ENCODE results near the gene TIPIN. TPM values are rescaled to one million over a fixed set of nuclear protein-coding genes. Genes with fewer than 3 reads are reported as not detected.

Gene TIPIN
- polyA plus RNA-seq = 1 to 10 TPM; 6.3 to 7.7 TPM

GRCh38 chr15:66356359-66357236 lies at the start of gene TIPIN:
TIPIN (minus strand) TSS chr15:66356685; CDS start chr15:66352947, 3,738 bp downstream.
- Histone ChIP-seq H3K4me1 (ENCODE audit: control insufficient read depth in 2 of 2, insufficient read depth in 2 of 2, low read length in 1 of 2) (peaks cover 0 to 2% of the 10 kb centered on the region in 2 donors), H3K27me3 (ENCODE audit: control insufficient read depth in 1 of 2, insufficient read depth in 2 of 2, low read length in 2 of 2) (no peaks in the 10 kb centered on the region), H3K9me3 (ENCODE audit: control insufficient read depth in 2 of 2, insufficient read depth in 1 of 2, low read depth in 1 of 2, low read length in 1 of 2) (no peaks in the 10 kb centered on the region), H3K36me3 (ENCODE audit: control insufficient read depth in 2 of 2, insufficient read depth in 2 of 2, low read length in 1 of 2) (no peaks in the 10 kb centered on the region), H3K27ac (ENCODE audit: low read depth in 2 of 2, low read length in 1 of 2) (peak within 1 kb of the TSS; percentile 75 to 86), H3K4me3 (ENCODE audit: low read depth in 1 of 2, low read length in 2 of 2) (peak within 1 kb of the TSS; percentile 67 to 74)
- whole genome bisulfite sequencing, 2 donors = 7% methylated on average over 51 of the region's 51 CpGs

DNA sequence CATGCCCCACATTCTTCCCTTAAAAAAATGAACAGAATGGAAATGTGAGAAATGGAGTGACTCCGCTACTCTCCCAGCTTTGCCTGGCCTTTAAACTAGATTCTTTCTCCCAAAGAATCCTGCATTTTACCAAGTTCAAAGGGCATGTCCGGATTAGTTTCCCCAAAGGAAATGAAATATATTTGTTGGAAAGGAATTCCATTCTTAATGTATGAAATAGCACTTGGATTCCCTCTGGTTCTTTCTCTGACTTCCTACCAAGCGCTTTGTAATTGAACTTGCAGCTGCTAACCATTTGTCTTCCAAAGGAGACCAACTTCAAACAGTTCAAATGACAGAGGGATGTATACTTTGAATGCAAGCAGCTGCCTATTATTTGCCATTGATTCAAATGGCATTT lies 49.1 kb upstream of the TIPIN start:
- H3K36me3 ChIP-seq (ENCODE audit: control insufficient read depth in 2 of 2, insufficient read depth in 2 of 2, low read length in 1 of 2) = no peaks in the 10 kb centered on the region
- H3K9me3 ChIP-seq (ENCODE audit: control insufficient read depth in 2 of 2, insufficient read depth in 1 of 2, low read depth in 1 of 2, low read length in 1 of 2) = no peaks in the 10 kb centered on the region
- 61 to 69% methylated on average over 3 of the region's 3 CpGs for WGBS, 2 donors
- no peak overlapping the region for H3K27ac ChIP-seq (ENCODE audit: low read depth in 2 of 2, low read length in 1 of 2)
- H3K4me3 ChIP-seq (ENCODE audit: low read depth in 1 of 2, low read length in 2 of 2) = no peak overlapping the region
- H3K27me3 ChIP-seq (ENCODE audit: control insufficient read depth in 1 of 2, insufficient read depth in 2 of 2, low read length in 2 of 2) = no peaks in the 10 kb centered on the region
- H3K4me1 ChIP-seq (ENCODE audit: control insufficient read depth in 2 of 2, insufficient read depth in 2 of 2, low read length in 1 of 2) = peaks cover 0 to 2% of the 10 kb centered on the region in 2 donors

GRCh38 chr15:66405007-66405406 lies 48.5 kb upstream of the TIPIN start:
- 75 to 76% methylated on average over 2 of the region's 2 CpGs for WGBS, 2 donors
- Histone ChIP-seq H3K4me1 (ENCODE audit: control insufficient read depth in 2 of 2, insufficient read depth in 2 of 2, low read length in 1 of 2) (peaks cover 0 to 2% of the 10 kb centered on the region in 2 donors), H3K36me3 (ENCODE audit: control insufficient read depth in 2 of 2, insufficient read depth in 2 of 2, low read length in 1 of 2) (no peaks in the 10 kb centered on the region), H3K9me3 (ENCODE audit: control insufficient read depth in 2 of 2, insufficient read depth in 1 of 2, low read depth in 1 of 2, low read length in 1 of 2) (no peaks in the 10 kb centered on the region), H3K27ac (ENCODE audit: low read depth in 2 of 2, low read length in 1 of 2) (no peak overlapping the region), H3K4me3 (ENCODE audit: low read depth in 1 of 2, low read length in 2 of 2) (no peak overlapping the region), H3K27me3 (ENCODE audit: control insufficient read depth in 1 of 2, insufficient read depth in 2 of 2, low read length in 2 of 2) (no peaks in the 10 kb centered on the region)

GRCh38 chr15:66404532-66404931 lies 48.0 kb upstream of the TIPIN start:
- H3K9me3 ChIP-seq (ENCODE audit: control insufficient read depth in 2 of 2, insufficient read depth in 1 of 2, low read depth in 1 of 2, low read length in 1 of 2) = no peaks in the 10 kb centered on the region
- H3K4me1 ChIP-seq (ENCODE audit: control insufficient read depth in 2 of 2, insufficient read depth in 2 of 2, low read length in 1 of 2) = peaks cover 0 to 2% of the 10 kb centered on the region in 2 donors
- H3K27me3 ChIP-seq (ENCODE audit: control insufficient read depth in 1 of 2, insufficient read depth in 2 of 2, low read length in 2 of 2) = no peaks in the 10 kb centered on the region
- H3K27ac ChIP-seq (ENCODE audit: low read depth in 2 of 2, low read length in 1 of 2) = no peak overlapping the region
- H3K4me3 ChIP-seq (ENCODE audit: low read depth in 1 of 2, low read length in 2 of 2) = no peak overlapping the region
- 80 to 82% methylated on average over 7 of the region's 7 CpGs for WGBS, 2 donors
- H3K36me3 ChIP-seq (ENCODE audit: control insufficient read depth in 2 of 2, insufficient read depth in 2 of 2, low read length in 1 of 2) = no peaks in the 10 kb centered on the region

DNA sequence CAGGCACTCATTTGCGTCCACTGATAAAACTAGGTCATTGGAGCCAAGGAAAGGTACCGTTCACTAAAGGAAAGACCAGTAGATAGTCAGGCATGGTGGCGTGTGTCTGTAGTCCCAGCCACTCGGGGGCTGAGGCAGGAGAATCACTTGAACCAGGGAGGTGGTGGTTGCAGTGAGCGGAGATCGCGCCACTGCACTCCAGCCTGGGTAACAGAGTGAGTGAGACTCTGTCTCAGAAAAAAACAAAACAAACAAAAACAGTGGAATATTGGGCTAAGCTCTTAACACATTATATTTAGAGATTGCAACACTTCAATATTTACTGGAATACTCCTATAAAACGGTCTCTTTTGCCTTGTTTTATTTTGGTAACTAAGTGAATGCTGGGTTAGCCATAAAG lies 47.6 kb upstream of the TIPIN start:
- H3K27me3 ChIP-seq (ENCODE audit: control insufficient read depth in 1 of 2, insufficient read depth in 2 of 2, low read length in 2 of 2) = no peaks in the 10 kb centered on the region
- H3K9me3 ChIP-seq (ENCODE audit: control insufficient read depth in 2 of 2, insufficient read depth in 1 of 2, low read depth in 1 of 2, low read length in 1 of 2) = no peaks in the 10 kb centered on the region
- H3K36me3 ChIP-seq (ENCODE audit: control insufficient read depth in 2 of 2, insufficient read depth in 2 of 2, low read length in 1 of 2) = no peaks in the 10 kb centered on the region
- 83 to 91% methylated on average over 8 of the region's 8 CpGs for WGBS, 2 donors
- no peak overlapping the region for H3K4me3 ChIP-seq (ENCODE audit: low read depth in 1 of 2, low read length in 2 of 2)
- H3K27ac ChIP-seq (ENCODE audit: low read depth in 2 of 2, low read length in 1 of 2) = no peak overlapping the region
- peaks cover 0 to under 1% of the 10 kb centered on the region in 2 donors for H3K4me1 ChIP-seq (ENCODE audit: control insufficient read depth in 2 of 2, insufficient read depth in 2 of 2, low read length in 1 of 2)

GRCh38 chr15:66403323-66403722 lies 46.8 kb upstream of the TIPIN start:
- Histone ChIP-seq H3K27me3 (ENCODE audit: control insufficient read depth in 1 of 2, insufficient read depth in 2 of 2, low read length in 2 of 2) (no peaks in the 10 kb centered on the region), H3K4me3 (ENCODE audit: low read depth in 1 of 2, low read length in 2 of 2) (no peak overlapping the region), H3K27ac (ENCODE audit: low read depth in 2 of 2, low read length in 1 of 2) (no peak overlapping the region), H3K4me1 (ENCODE audit: control insufficient read depth in 2 of 2, insufficient read depth in 2 of 2, low read length in 1 of 2) (no peaks in the 10 kb centered on the region), H3K36me3 (ENCODE audit: control insufficient read depth in 2 of 2, insufficient read depth in 2 of 2, low read length in 1 of 2) (no peaks in the 10 kb centered on the region), H3K9me3 (ENCODE audit: control insufficient read depth in 2 of 2, insufficient read depth in 1 of 2, low read depth in 1 of 2, low read length in 1 of 2) (no peaks in the 10 kb centered on the region)
- 85% methylated on average over 5 of the region's 5 CpGs for WGBS, 2 donors

DNA sequence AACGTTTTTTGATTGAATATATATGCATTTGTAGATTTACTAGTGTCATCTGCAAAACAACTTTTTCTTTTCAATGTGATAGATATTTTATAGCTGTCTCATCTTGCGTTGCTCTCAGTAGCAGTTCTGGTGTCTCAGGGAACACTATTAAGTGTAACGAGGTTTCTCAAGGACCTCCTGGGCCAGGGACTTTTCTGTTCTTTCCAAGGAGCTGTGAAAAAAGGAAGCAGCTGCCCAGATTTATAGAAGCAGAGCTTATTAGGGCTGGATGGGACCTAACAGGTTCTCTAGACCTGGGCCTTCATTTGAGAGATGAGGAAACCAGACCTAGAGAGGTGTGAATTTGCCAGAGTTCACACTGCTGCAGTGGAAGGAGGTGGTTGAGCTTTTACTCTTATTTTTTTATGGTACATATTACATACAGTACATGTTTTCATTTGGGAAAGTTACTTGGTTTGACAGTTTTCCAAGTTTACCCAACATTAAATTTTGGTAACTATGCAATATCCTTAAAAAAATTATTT lies 46.3 kb upstream of the TIPIN start:
- WGBS, 2 donors = 87 to 89% methylated on average over 3 of the region's 3 CpGs

GRCh38 chr15:66401130-66402021 lies 44.9 kb upstream of the TIPIN start:
- no peaks in the 10 kb centered on the region for H3K4me1 ChIP-seq (ENCODE audit: control insufficient read depth in 2 of 2, insufficient read depth in 2 of 2, low read length in 1 of 2)
- H3K36me3 ChIP-seq (ENCODE audit: control insufficient read depth in 2 of 2, insufficient read depth in 2 of 2, low read length in 1 of 2) = no peaks in the 10 kb centered on the region
- no peak overlapping the region for H3K27ac ChIP-seq (ENCODE audit: low read depth in 2 of 2, low read length in 1 of 2)
- H3K9me3 ChIP-seq (ENCODE audit: control insufficient read depth in 2 of 2, insufficient read depth in 1 of 2, low read depth in 1 of 2, low read length in 1 of 2) = no peaks in the 10 kb centered on the region
- H3K4me3 ChIP-seq (ENCODE audit: low read depth in 1 of 2, low read length in 2 of 2) = no peak overlapping the region
- WGBS, 2 donors = 86 to 89% methylated on average over 8 of the region's 8 CpGs
- no peaks in the 10 kb centered on the region for H3K27me3 ChIP-seq (ENCODE audit: control insufficient read depth in 1 of 2, insufficient read depth in 2 of 2, low read length in 2 of 2)

More for the DNA sequence above, 46.3 kb upstream of the TIPIN start:
- Histone ChIP-seq H3K27ac (ENCODE audit: low read depth in 2 of 2, low read length in 1 of 2) (no peak overlapping the region), H3K36me3 (ENCODE audit: control insufficient read depth in 2 of 2, insufficient read depth in 2 of 2, low read length in 1 of 2) (no peaks in the 10 kb centered on the region), H3K4me1 (ENCODE audit: control insufficient read depth in 2 of 2, insufficient read depth in 2 of 2, low read length in 1 of 2) (no peaks in the 10 kb centered on the region), H3K27me3 (ENCODE audit: control insufficient read depth in 1 of 2, insufficient read depth in 2 of 2, low read length in 2 of 2) (no peaks in the 10 kb centered on the region), H3K4me3 (ENCODE audit: low read depth in 1 of 2, low read length in 2 of 2) (no peak overlapping the region), H3K9me3 (ENCODE audit: control insufficient read depth in 2 of 2, insufficient read depth in 1 of 2, low read depth in 1 of 2, low read length in 1 of 2) (no peaks in the 10 kb centered on the region)

DNA sequence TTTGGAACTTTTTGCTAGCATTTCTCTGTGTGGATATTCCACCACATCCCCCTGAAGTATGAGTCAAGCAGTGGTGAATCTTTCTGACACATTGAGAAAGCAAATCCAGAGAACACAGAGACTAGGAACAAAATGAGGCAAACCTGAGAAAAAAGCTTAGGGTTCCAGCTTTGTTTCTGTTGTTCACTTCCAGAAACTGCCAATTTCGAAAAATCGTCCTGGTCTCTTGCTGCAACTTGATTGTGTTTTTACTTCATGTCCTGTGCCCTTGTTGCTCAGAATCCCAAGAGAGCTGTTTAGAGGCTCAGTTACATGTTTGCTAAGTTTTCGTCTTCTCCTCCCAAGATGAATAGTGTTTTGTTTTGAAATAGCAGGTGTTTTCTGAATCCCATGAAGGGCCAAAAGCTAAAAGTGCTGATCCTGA lies 43.9 kb upstream of the TIPIN start:
- Histone ChIP-seq H3K27me3 (ENCODE audit: control insufficient read depth in 1 of 2, insufficient read depth in 2 of 2, low read length in 2 of 2) (no peaks in the 10 kb centered on the region), H3K4me1 (ENCODE audit: control insufficient read depth in 2 of 2, insufficient read depth in 2 of 2, low read length in 1 of 2) (no peaks in the 10 kb centered on the region), H3K36me3 (ENCODE audit: control insufficient read depth in 2 of 2, insufficient read depth in 2 of 2, low read length in 1 of 2) (no peaks in the 10 kb centered on the region), H3K4me3 (ENCODE audit: low read depth in 1 of 2, low read length in 2 of 2) (no peak overlapping the region), H3K27ac (ENCODE audit: low read depth in 2 of 2, low read length in 1 of 2) (no peak overlapping the region), H3K9me3 (ENCODE audit: control insufficient read depth in 2 of 2, insufficient read depth in 1 of 2, low read depth in 1 of 2, low read length in 1 of 2) (no peaks in the 10 kb centered on the region)
- WGBS, 2 donors = 83 to 87% methylated on average over 3 of the region's 3 CpGs
